C4-2B (cell line): ENCODE data around the gene DMTF1.

Experiments
- CTCF ChIP-seq: fragments of 450-650 bp; conservative IDR thresholded peaks from 2 replicates; pipeline ENCODE4 v1.5.1; 2017; ENCODE audit warnings: mild to moderate bottlenecking
- ZFX ChIP-seq: fragments of 450-650 bp; IDR thresholded peaks from 2 replicates; pipeline ENCODE4 v1.6.1; 2017

GRCh38 chr7:87123105-87123504, 29.1 kb upstream of the DMTF1 start:
- TF ChIP-seq CTCF (no peak), ZFX (no peak)
